ENCODE measurements around the gene SMC3.
"Not testable (repeated sequence)": the region's sequence is repeated elsewhere in the genome, so short reads cannot be mapped to it uniquely, and the experiment has no call there.

The SMC3 gene

DNA sequence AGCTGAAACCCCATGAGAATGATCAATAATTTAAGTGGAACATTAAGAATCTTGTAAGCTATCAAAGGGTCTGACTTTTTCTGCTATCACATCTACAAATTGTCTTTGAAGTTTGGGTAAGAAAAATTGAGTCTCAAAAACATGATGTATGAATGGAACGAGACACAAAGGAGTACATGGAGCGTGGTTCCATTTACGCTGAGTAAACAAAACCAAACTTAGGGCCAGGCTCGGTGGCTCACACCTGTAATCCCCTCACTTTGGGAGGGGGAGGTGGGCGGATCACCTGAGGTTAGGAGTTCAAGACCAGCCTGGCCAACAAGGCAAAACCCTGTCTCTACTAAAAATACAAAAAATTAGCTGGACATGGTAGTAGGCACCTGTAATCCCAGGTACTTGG, 24.3 kb downstream of the SMC3 start:
- no peak for DNase-seq

GRCh38 chr10:110597476-110597875, 30.0 kb downstream of the SMC3 start:
- DNase-seq: no peak

DNA sequence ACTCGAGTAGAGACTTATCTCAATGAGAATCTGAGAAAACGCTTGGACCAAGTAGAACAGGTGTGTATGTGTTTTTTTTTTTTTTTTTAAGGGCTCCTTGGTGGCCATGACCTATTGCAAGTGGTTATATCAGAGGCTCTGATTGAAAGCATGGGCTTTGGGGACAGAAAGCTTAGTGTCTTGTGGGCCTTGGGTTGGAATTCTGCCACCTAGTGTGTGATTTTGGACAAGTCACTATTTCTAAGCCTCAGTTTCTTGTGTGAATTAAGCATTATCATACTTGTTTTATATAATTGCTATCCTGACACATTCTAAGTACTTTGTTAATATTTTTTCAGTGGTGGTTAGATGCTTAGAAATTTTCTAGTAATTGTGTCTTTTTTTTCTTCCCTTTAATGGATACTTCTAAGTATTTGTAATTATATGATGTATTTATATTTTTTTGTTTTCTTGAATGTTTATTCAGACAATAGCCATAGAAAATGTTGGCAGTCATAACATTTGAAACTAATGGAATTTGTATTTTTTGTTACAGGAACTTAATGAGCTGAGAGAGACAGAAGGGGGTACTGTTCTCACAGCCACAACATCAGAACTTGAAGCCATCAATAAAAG, 33.1 kb downstream of the SMC3 start:
- DNase-seq: peak in 1 of 2 donors; percentile 37

- no peak for DNase-seq
These were observed 34.1 kb downstream of the SMC3 start for GRCh38 chr10:110601581-110601980.

DNA sequence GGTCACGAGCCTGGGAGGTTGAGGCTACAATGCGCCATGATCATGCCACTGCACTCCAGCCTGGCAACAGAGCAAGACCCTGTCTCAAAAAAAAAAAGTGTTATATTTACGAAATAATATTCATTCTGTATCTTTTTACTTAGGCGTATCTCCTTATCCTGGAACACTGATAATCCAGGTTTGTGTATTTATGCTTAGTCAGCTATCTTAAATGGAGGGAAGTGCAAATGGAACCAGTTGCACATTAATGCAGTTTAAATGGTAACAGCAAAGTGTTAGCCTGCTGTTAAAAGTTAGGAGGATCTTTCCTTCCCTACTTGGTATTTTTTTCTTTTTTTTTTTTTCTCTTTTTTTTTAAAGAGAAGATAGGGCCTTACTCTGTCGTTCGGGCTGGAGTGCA, 40.6 kb downstream of the SMC3 start:
- DNase-seq: no peak

DNA sequence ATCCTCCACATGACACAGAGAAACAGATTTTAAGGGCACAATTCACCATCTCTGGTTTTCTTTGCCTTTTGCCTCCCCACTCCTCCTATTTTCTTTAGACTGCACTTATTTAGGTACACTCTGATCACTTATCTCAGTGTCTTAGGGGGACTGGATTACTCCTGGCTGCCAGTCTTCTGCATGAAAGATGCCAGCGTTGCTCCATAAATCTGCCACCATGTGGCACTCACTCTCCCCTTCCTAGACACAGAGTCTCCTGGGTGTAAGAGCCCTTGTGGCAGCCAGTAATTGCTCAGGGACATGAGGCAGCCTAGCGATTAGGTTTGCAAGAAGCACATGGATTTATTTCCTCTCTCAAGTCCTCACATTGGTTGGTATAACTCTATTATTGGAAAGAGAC, 42.1 kb downstream of the SMC3 start:
- DNase-seq: no peak

GRCh38 chr10:110610308-110610774, 42.8 kb downstream of the SMC3 start:
- peak; percentile 41 to 65 for DNase-seq

DNA sequence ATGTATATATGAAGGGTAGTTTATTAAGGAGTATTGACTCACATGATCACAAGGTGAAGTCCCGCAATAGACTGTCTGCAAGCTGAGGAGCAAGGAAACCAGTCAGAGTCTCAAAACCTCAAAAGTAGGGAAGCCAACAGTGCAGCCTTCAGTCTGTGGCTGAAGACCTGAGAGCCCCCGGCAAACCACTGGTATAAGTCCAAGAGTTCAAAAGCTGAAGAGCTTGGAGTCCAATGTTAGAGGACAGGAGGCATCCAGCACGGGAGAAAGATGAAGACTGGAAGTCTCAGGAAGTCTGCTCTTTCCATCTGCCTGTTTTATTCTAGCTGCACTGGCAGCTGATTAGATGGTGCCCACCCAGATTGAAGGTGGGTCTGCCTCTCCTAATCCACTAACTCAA, 43.3 kb downstream of the SMC3 start:
- DNase-seq: not testable (repeated sequence)

DNA sequence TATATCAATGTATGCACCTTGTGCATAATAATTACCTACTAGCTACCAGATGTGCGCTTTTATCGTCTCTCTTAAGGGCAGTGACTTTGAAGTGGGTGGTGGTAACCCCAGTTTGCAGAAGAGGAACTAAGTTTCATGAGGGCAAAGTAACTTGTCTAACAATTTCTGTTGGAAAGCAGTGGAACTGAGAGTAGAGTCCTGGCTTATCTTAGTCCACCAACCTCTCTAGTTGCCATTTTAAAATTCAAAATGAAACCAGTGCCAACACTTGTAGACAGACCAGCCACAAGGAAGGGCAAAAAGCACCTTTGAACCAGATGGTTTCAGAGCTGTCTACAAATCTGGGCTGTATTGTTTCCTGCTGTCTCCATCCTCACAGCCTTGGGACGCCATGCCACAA, 44.6 kb downstream of the SMC3 start:
- no peak for DNase-seq

DNA sequence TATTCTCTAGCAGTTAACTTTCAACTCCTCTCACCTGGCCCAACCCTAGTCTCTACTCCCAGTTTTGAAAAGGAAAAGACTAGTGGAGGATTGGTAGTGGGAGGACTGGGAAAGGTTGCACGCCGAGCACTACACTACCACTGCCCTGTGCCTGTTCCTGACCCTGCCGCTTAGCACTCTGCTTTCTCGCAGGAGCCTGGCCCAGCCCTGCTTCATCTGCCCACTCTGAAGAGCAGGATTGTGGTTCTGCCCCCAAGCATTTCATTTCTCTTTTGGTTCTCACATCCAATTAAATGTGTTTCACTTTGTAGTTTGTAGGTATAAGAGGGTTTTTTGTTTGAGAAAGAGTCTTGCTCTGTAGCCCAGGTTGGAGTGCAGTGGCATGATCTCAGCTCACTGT, 45.1 kb downstream of the SMC3 start:
- no peak for DNase-seq

DNA sequence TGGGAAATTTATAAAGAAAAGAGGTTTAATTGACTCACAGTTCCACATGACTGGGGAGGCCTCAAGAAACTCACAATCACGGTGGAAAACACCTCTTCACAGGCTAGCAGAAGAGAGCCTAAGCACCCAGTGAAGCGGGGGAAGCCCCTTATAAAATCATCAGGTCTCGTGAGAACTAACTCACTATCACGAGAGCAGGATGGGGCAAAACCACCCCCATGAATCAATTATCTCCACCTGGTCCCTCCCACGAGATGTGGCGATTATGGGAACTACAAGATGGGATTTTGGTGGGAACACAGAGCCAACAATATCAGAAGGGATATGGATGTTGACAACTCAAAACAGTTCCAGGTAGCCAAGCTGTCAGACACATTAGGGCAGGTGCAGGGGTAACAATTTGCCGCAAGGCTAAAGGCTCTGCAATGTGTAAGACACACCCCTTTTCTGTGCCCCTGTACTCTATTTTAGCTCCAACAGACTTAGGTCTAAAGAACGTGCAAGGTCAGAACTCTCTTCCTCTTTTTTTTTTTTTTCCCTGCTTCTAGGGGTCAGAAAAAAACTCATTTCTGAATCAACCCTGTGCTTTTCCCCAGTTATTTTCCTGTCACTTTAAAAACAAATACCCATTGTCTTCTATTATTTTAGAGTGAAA, 46.0 kb downstream of the SMC3 start:
- no peak for DNase-seq

GRCh38 chr10:110613996-110614495, 46.6 kb downstream of the SMC3 start:
- DNase-seq: no peak

GRCh38 chr10:110615057-110615747, 47.7 kb downstream of the SMC3 start:
- DNase-seq: no peak

DNA sequence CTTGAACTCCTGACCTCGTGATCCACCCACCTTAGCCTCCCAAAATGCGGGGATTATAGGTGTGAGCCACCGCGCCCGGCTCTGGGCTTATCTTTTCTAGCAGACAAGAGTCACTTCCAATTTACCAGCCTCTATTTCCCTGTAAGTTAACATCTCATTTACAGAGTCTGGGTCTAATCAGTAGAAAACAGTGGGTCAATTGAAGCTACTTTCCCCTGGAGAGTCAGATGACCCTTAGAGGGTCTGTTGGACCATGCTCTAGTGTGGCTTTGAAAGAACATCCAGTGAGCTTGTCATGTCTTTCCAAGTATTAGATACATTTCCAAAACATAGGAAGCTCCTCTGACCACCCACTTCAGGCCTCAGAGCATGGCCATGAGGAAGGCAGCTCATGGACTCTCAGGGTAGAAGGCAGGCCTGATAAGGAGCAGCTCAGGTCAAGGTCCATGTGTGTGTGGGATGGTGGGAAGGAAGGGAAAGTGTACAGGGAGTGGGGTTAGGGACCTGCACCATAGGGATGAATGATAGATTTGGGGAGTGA, 49.1 kb downstream of the SMC3 start:
- DNase-seq: no peak

DNA sequence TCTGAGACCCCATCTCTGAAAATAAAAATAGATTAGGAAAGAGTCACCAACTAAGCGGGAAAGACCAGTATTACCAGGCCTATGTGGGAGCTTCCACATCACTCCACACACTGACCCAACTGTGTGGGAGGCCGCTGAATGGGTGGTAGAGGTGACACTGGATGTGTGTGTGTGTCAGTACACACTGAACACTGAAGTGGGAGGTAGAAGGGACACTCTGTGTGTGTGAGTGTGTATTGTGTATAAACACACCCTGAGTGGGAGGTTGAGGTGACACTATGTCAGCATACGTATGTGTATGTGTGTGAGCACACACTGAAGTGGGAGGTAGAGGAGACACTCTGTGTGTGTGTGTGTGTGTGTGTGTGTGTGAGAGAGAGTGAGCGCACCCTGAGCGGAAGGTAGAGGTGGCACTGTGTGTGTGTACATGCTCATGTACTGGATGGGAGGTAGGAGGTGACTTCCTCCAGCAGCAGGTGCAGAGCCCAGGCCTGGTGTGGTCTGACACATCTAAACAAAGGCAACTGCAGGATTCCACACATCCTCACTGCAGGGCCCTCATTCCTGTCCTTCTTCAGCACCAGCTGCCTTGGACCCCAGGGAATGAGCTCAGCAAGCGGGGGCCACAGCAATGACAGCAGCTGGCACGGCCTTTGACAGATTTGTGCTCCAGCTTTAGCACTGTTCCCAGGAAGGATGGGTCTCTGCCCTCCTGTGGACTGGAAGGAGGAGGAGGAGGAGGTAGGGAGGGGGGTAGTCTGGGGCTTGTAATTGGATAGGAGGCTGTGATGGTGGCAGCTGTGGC, 50.1 kb downstream of the SMC3 start:
- DNase-seq: no peak

GRCh38 chr10:110618230-110618610, 50.7 kb downstream of the SMC3 start:
- DNase-seq: peak; percentile 26 to 30

GRCh38 chr10:110619514-110620397, 52.3 kb downstream of the SMC3 start:
- no peak for DNase-seq

GRCh38 chr10:110620398-110620719, 52.9 kb downstream of the SMC3 start:
- DNase-seq: no peak

DNA sequence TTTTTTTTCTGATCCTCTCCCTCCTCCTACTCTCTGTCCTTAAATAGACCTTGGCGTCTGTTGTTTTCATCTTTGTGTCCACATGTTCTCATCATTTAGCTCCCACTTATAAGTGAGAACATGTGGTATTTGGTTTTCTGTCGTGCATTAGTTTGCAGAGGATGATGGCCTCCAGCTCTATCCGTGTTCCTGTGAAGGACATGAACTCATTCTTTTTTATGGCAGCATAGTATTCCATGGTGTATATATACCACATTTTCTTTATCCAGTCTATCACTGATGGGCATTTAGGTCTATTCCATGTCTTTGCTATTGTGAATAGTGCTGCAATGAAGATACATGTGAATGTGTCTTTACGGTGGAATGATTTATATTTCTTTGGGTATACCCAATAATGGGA, 55.8 kb downstream of the SMC3 start:
- DNase-seq: not testable (repeated sequence)

DNA sequence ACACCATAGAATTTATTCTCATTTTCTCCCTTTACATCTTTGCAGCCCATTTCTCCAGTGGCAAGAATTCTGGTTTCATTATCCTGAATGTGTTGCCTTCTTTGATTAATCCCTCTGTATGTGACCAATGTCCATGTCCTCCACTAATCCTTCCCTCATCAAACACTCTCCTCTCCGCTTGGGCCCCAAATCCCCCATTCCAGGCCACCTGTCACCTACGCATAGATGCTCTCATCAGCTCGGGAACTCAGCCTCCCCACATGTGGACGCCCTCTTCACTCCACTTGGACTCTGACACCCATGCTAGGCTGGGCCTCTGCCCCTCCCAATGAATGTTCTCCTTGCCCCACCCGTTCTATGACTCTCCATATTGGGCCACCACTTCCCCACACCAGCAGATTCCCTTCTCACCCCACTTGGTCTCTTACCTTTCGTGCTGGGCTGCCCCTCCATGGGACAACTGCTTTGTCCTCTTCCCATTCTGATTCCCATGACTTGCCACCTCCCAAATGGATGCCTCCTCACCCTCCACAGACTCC, 57.9 kb downstream of the SMC3 start:
- DNase-seq: no peak

- DNase-seq: no peak
These were observed 58.7 kb downstream of the SMC3 start for GRCh38 chr10:110625951-110626855.

Data from activated CD4-positive, alpha-beta T cell treated with anti-CD3 and anti-CD28 coated beads for 4 hours (primary cell).